HG03558 (cell line): ENCODE measurements around the gene SUSD1.
"Not testable (repeated sequence)": the region's sequence is repeated elsewhere in the genome, so short reads cannot be mapped to it uniquely, and the experiment has no call there.

Experiments used
- ATAC-seq: cut with Tn5 transposase; IDR thresholded peaks from one replicate; pipeline ENCODE4 v1.9.1; 2021; ENCODE audit warnings: moderate number of reproducible peaks; ENCODE audit not compliant: unreplicated experiment; ENCODE audit errors: extremely low read depth

Gene SUSD1

DNA sequence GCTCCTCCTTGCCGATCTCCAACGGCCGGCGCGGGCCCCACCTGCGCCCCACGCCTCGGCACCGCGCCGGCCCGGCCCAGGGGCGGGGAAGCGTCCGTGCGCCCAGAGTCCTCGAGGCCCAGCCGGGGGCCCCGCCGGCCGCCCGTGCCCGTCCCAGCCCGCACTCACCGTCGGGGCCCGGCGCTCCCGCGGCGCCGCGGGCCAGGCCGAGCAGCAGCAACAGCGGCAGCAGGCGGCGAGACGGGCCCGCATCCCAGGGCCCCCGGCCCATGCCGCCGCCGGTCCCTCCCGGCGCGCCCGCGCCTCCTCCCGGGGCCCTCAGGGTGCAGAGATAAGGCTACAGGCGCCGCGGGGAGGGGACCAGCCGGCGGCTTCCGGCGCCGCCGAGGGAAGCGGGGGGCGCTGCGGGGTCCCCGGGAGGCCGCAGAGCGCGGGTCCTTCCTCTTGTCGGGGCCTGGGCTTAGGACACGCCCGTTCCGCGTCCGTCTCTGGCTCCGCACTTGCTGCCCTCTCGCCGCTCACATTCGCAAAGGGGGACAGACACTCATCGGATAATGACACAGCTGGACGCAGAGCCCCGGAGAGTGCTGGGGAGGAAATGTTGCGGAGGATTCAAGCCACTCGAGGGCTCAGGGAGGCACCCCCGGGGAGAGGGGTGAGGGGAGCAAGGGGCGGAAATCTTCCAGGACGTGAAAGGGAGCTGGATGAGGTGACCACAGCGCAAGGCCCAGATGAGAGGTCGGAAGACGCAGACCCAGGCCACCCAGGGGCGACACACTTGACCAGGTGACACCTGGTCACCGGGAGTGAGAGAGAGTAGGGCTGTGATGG lies at the start of gene SUSD1:
SUSD1 (minus strand) TSS at position 333 of the 831 bp plus-strand sequence; CDS start at position 271, 62 bp downstream.
- ATAC-seq = peak; percentile 25

DNA sequence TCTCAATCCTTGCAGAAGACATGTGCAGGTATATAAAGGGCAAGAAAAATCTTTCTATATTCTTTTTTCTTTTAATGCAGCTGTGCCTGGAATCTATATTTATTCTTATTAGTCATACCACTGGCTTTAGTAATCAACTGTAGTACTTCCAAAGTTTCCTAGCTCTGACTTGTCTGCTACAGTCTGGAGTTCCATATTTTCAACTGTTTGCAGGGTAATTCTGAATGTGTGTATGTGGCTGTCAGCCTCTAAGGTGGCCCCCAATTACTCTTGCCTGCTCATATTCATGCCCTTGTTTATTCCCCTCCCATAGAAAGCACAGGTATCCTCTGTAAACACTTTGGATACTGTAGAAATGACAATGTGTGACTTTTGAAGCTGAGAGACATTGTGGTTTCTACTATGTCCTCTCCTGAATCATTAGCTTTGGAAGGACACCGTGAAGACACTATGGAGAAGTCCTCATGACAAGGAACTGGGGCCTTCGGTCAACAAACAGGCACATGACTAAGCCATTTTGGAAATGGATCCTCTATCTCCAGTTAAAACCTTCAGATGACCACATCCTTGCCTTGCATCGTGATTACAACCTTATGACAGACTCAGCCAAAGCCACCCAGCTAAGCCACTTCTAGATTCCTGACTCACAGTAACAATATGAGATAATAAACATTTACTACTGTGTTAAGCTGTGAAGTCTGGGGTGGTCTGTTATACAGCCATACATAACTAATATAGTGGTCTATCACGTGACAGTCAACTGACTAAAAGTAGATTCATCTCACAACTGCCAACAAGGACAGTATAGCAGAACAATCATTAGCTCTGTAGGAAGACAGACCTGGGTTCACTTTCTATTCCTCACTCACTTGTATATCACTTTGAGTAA lies 49.5 kb upstream of the SUSD1 start:
- peak; percentile 59 for ATAC-seq

DNA sequence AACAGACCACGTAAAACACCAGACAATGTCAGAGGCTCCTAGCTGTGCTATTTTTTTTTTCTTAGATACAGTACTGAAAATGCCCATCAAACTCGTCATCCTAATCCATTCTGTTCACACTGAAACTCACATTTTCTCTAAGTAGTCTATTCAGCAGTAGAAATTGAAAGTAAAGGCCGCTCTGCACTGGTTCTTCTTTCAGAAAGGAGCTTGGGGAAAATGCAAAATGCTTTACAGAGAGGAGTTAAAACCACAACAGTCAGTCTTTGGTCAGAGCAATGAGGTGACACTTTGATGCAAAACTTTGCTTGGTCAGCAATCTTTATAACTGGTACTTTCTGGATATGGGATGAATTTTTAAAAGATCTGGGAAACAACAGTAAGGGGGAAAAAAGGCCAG lies 43.8 kb upstream of the SUSD1 start:
- peak; percentile 91 for ATAC-seq

DNA sequence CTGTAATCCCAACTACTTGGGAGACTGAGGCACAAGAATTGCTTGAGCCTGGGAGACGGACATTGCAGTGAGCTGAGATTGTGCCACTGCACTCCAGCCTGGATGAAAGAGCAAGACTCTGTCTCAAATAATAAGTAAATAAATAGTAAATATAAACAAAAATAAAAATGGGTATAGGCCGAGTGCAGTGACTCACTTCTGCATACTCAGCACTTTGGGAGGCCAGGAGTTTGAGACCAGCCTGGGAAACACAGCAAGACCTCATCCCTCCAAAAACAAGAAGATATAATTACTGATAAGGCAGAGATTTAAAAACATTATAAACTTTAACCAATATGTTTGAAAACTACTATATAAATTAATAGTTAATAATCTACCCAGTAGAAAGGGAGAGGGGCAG lies 37.8 kb upstream of the SUSD1 start:
- ATAC-seq = no peak

DNA sequence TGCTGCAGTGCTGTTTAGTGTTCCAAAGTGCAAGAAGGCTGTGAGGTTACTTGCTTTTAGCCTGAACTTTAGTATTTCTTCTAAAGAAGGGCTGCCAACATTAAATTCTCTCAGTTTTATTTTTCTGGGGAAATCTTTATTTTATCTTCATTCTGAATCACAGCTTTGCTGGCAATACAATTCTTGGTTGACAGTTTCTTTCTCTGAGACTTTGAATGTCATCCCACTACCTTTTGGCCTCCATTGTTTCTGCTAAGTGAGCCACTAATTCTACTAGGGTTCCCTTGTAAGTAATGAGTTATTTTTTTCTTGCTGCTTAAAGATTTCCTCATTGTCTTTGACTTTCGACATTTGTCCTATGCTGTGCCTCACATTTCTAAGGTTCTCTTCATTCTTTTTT lies 32.4 kb upstream of the SUSD1 start:
- ATAC-seq = no peak

DNA sequence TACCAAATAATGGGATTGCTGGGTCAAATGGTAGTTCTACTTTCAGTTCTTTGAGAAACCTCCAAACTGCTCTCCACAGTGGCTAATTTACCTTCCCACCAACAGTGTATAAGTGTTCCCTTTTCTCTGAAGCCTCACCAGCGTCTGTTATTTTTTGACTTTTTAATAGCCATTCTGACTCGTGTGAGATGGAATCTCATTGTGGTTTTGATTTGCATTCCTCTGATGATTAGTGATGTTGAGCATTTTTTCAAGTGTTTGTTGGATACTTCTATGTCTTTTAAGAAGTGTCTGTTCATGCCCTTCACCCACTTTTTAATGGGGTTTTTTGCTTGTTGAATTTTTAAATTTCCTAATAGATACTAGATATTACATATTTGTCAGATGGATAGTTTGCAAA lies 28.4 kb upstream of the SUSD1 start:
- ATAC-seq = no peak

DNA sequence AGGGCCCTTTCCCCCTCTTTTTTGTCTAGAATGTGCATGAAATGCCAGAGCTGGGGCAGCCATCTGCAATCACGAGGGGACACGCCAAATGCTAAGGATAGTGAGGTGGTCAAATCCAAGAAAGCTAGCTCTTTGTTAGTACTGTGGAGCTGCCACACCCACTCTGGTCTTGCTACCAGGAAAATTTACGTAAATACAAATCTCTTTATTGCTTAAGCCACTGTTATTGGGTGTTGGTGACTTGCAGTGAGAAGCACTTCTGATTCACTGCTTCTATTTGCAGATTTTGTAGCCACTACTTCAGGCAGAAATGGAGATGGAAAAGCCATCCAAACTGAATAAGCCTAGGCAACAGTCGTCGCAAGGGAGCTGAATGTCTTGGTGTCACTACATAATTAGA lies 25.6 kb upstream of the SUSD1 start:
- no peak for ATAC-seq

DNA sequence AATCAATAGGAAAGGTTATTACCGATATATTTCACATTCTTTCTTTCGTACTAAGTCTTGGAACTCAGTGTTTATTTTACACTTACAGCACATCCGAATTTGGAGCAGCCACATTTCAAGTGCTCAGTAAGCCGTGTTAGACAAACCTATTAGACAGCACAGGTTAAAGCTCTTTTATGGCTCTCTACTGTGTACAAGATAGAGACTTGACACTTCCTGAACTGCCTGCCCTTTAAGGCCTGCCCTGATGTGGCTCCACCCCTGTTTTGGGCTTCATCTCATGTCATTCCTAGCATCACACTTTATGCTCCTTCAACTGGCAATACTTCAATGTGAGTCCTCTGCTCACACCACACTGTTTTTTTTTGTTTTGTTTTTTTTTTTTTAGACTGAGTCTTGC lies 23.5 kb upstream of the SUSD1 start:
- ATAC-seq = no peak

DNA sequence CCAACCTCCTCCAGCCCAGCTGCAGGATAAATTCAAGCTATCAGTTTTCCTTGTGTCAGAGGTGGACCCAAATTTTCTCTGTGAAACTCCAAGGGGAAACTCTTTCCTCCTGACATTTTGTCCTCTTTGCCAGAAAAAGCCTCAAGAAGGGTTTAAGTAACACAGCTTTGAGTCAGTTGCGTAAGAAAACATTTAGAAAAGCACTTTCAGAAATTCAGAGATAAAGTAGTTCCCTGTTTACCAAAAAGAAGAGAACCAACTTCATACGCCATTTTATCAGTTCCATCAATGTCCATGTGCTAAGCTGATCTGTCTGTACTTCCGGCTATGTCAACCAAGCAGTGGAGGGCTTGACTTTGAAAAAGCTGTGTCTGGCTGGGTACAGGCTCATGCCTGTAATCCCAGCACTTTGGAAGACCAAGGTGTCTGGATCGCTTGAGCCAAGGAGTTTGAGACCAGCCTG lies 19.9 kb upstream of the SUSD1 start:
- no peak for ATAC-seq

DNA sequence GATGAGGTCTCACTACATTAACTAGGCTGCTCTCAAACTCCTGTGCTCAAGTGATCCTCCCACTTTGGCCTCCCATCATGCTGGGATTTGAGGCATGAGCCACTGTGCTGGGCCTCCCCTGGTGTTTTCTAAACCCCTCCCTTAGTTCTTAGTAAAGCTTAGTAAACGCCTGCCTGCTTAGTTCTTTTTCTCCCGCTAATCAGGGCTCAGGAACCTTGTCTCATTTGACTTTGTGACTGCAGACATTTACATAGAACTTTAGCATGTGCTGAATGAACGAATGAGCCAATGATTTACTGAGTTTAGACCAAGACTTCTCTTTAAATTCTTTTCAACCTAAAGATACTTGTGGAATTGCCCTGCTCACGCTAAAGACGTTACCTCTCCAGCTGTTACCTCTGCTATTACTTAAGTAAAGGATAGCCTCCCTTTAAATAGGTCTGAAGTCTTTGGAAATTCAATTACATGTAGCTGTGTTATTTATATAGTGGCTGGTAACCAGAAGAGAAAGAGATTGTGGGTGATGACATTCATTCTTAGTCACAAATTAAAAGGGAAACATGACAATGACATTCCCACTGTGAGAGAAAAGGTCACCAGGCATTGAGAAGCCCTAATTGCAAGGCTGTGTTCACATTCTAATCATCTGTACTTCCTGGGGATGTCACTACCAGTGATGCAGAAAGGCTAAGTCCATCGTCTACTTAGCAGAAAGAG lies 18.6 kb upstream of the SUSD1 start:
- ATAC-seq = no peak

DNA sequence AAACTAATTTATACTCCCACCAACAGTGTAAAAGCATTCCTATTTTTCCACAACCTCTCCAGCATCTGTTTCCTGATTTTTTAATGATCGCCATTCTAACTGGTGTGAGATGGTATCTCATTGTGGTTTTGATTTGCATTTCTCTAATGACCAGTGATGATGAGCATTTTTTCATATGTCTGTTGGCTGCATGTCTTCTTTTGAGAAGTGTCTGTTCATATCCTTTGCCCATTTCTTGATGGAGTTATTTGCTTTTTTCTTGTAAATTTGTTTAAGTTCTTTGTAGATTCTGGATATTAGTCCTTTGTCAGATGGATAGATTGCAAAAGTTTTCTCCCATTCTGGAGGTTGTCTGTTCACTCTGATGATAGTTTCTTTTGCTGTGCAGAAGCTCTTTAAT lies 15.2 kb upstream of the SUSD1 start:
- ATAC-seq = not testable (repeated sequence)

DNA sequence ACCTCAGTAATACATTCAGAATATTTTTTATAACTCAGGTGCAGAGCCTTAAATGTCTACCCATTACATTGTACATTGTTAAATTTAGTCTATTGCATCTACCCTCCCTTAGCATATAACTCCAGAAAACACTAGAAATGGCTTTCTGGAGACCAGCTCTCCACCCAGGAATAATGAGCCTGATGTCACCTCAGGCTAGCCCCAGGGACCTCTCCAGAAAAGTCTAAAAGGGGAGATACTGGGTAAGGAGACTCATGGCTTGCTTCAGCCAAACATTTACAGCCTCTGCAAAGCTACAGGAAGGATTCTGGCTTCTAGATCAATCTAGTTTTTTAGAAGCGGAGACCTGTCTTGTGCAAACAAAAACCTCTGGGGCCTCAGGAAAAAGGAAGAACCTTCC lies 13.8 kb upstream of the SUSD1 start:
- no peak for ATAC-seq

DNA sequence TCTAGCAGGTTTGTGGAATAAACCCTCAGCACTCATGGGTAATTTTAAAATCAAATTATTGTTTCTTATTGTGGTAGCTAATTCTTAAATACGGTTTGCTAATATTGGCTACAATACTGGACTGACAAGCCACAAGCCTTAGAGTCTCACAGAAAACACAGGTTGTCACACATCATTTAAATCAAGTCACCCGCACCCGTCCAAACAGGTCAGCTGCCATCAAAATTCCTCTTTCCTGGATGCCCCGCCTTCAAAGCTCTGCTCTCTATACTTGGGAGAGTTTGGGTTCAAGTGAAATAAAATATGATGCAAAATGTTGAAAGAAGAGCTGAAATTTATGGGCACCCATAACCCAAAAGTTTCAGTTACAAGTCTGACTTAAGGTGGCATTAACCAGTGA lies 12.3 kb upstream of the SUSD1 start:
- ATAC-seq = no peak

DNA sequence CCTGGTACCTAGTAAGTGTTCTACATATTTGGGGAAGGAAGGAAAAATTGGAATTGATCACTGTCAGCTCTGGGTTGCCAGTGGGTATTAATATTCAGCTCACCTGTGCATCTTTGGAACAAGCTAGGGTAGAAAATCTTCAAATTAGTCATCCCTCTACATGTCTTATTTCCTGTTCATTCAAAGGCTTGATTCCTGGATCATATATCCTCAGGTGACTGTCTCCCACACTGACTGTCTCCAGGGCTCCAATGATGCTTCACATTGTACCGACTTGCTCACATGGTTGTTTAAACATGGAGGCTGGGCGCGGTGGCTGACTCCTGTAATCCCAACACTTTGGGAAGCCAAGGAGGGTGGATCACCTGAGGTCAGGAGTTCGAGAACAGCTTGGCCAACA lies 11.6 kb upstream of the SUSD1 start:
- ATAC-seq = no peak

DNA sequence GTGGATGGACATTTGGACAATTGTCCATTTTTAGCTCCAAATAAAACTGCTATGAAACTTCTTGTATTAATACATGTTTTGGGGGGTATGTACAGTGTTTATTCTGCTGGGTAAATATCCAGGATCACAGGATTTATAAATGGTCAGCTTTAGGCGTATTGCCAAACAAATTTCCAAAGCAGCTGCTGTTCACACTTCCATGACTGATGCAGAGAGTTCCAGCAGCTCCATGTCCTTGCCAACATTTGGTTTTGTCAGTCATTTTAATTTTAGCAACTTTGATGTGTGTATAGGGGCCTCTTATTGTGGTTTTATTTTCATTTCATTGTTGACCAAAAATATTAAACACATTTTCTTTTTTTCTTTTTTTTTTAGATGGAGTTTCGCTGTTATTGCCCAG lies 9.8 kb upstream of the SUSD1 start:
- ATAC-seq = no peak

DNA sequence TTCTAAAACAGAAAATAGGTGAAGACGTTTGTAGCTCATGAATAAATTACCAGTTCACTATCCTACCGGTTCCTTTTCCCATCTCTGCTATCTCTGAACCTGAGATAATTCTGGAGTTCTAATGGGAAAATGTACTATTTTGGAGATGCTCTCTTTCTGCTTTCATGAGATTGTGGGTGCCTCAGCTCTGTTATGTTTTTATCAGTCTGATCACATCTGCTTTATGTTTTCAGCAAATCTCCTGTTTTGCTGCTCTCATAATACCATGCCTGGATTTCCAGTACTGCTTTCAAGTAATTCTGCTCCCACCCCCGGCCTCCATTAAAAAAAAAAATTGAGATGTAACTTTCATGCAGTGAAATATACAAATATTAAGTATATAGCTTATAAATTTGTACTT lies 9.1 kb upstream of the SUSD1 start:
- no peak for ATAC-seq

DNA sequence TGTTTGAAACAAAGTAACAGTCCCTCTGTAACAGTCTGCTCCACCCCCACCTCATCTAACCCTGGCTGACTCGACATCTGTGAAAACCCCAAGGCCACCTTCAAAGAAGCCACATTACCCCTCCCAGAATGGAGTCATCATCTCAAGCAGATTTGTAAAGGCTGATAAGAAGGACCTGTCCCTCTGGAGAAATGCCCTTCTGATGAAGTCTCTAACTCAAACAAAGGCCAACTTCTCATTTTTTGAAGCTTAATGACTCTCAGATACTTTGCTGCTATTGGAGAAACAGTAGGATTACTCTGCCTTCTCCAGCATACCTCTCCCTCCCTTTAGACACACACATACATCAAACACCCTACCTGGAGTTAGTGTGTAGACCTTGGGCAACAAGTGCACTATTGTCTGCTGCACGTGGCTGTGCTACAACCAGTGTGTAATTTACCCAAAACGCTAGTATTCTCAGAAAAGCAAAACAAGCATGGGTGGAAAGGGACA lies 5.3 kb upstream of the SUSD1 start:
- ATAC-seq = no peak

DNA sequence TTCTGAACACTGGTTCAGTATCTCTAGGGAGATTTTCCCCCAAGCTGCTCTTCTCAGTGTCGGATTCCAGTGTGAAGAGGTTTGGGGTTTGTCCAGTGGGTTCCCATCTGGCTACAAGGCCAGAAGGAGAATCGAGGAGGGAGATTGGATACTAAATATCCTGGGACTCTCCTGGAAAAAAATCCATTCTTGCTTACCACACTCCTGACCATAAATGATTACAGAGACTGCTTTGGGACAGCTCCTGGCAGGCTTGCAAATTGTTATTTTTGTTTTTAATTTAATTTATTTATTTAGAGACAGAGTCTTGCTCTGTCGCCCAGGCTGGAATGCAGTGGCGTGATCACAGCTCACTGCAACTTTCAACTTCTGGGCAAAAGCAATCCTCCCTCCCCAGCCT lies 4.7 kb upstream of the SUSD1 start:
- ATAC-seq = no peak

DNA sequence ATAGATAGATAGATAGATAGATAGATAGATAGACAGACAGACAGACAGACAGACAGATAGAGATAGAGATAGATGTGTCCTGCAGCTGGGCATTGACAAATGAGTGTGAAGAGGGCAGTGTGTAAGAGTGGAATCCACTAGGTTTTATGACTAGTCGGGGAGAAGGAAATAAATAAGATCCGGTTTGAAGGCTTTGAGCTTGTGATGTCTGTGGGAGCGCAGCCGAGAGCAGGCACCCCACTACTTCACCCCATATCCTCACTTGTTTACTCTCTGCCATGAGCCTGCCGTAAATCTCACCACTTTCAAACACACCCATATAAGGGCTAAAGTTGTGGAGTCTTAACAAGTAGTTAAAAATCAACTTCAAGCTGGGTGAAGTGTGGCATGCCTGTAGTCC lies 1.4 kb upstream of the SUSD1 start:
- ATAC-seq = no peak

DNA sequence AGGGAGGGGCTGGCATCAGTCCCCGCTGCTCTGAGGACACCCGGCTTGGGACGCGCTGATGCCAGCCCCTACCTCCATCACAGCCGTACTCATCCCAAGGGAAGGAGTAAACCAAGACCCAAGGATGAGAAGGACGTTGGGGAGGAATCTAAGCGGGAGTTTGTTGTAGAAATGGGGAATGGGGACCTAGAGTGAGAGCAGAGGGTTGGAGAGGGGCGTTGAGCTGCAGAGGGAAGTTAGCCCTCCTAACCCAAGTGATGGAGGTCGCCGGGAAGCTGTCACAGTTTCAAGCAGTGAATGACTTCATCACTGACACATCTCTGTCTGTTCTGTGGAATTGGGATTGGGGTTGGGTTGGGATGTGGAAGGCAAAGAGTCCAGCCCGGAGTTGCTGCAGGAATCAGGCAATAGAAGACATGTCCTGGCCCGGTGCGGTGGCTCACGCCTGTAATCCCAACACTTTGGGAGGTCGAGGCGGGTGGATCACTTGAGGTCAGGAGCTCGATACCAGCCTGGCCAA lies 759 bp upstream of the SUSD1 start:
- ATAC-seq = no peak
